Islet of Langerhans (tissue), 1 donor: ENCODE data around the gene FLT4.
"Not testable (repeated sequence)": the region's sequence is repeated elsewhere in the genome, so short reads cannot be mapped to it uniquely, and the experiment has no call there.

ENCODE experiments used
- FAIRE-seq: peaks from one replicate; lab custom pipeline; 2011; peaks lifted over from hg19 to GRCh38; lab: Jason Lieb, UNC

Gene FLT4

DNA sequence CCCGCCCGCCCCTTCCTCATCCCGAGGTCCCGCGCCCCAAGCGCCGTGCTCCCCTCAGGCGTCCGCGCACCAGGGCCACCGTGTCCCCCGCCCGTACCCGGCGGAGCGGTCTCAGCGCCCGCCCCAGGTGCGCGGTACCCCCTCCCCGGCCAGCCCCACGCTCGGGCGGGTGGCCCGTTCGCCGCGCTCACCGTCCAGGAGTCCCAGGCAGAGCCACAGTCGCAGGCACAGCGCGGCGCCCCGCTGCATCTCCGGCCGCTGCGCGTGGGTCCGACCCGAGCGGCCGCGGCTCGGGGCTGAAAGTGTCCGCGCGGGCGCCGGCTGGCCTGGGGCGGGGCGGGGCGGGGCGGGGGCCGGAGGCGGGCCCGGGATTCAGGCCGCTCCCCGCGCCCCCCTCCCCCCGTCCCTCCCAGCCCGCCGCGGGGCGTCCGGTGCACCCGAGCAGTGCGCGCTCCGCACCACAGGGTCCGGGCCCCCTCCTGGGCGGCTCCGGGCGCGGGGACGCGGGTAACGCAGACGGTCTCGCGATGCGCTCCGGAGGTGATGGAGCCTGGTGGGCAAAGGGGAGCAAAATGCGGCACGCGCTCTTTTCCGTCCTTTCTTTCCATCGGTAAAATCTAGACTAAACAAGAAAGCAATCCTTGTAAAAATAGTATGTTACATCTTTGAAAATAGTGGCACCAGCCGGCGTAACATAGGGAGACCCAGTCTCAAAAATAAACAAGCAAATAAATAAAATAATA is at the start of gene FLT4:
TSS of gene FLT4 (minus strand) at position 304 of the 743 bp plus-strand sequence. CDS start at position 249, 55 bp downstream.
- no peak for FAIRE-seq

DNA sequence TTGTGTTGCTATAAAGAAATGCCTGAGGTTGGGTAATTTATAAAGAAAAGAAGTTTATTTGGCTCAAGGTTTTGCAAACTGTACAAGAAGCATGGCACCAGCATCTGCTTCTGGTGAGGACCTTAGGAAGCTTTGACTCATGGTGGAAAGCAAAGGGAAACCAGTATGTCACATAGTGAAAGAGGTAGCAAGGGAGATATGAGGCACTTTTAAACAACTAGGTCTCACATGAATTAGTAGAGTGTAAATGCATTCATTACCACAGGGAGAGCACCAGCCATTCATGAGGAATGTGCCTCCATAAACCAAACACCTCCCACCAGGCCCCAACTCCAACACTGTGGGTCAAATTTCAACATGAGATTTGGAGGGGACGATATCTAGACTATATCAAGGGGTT is 49.6 kb upstream of the FLT4 start:
- no peak for FAIRE-seq

DNA sequence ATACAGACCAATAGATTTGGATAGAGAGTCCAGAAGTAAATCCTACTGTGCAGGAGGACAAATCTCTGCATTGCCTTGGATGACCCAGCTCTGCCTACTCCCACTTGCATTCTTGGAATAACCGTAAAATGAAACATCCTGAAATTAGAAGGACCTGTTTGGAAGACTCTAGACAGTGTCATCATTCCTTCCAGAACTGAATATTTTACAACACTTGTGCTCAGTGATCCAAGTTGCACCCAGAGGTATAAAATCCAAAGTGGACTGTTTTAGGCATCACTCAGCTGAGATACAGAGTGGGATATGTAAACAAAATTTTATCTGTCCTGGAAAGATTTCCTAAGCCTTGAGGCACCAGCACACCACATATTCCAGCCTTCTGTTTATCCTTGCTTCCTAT is 46.7 kb upstream of the FLT4 start:
- no peak for FAIRE-seq

DNA sequence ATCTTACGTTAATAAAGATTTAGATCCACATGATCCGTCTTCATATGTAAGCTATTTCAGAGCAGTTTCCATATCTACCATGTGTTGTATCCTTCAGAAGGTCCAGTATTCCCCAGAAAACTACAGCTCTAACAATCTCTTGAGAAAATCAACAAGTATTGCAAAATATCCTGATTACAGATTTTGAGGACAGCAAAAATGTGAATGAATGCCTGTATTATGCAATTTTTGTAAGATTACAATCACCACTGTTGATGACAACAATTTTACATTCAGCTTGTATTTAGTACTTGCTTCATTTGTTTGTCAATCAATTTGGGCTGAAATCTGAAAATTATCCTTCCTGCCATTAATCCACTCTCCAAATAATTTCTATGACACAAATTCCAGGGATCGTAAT is 43.0 kb upstream of the FLT4 start:
- FAIRE-seq, result no peak

DNA sequence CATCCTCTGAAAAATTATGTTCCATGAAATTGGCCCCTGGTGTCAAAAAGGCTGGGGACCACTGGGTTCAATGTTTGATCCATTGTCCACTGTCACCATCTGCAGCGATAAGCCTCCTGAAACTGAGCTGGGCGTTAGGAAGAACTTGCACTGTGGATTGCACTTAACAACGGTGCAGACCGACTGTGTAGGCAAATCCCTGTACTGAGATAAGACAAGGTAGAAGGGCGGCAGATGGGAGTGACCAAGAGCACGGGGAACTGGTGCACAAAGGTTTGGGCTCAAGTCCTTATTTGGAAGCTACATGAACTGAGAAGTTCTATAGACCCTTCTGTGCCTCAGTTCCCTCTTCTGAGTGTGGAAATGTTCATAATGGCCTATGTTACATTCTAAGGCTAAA is 41.6 kb upstream of the FLT4 start:
- no peak for FAIRE-seq

DNA sequence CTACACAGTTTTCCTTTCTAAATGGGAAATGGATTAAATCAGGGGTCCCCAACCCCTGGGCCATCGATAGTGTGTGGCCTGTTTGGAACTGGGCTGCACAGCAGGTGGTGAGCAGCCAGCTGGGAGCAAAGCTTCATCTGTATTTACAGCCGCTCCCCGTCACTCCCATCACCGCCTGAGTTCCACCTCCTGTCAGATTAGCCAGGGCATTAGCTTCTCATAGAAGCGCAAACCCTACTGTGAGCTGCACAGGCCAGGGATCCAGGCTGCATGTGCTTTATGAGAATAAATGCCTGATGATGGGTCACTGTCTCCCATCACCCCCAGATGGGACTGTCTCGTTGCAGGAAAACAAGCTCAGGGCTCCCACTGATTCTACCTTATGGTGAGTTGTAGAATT is 41.2 kb upstream of the FLT4 start:
- FAIRE-seq, result no peak

DNA sequence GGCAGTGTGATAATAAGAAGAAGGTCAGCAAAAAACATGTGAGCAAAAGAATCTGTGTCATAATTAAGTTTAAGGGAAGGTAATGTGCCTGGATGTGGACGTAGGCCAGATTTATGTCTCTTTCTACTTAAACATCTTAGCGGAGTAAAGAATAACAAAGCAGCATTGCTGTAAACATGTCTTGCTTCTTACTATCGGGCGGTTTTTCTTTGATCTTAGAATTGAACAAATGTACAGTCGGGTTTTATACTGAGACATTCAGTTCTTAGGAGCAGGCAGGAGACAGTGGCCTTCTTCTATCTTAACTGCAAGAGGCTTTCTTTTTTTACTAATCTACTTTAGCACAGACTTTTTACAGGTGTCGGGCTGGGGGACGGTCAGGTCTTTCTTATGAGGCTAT is 40.4 kb upstream of the FLT4 start:
- FAIRE-seq, result no peak

DNA sequence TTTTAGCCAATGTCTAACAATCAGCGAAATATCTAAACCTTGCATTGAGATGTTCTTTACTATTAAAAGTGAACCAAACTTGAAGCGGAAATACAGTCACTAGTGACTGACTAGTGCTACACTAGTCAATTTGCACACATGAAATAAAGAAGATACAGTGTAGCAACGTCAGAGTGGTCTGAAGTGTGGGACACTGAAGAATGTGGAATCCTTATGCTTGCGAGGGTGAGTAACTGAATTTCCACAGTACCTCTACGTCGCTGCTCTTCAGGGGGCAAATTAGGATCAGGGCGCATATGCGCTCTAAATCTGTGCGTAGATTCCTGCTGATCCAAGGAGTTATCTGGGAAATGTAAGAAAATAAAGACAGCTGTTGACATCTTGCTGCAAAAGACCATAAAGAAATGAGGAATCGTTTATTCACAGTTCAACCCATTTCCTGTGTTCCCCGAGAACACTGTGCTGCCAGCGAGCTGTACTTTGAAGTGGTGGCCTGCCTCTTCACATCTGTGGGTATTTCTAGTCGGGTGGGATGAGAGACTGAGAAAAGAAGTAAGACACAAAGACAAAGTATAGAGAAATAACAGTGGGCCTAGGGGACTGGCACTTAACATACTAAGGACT is 39.8 kb upstream of the FLT4 start:
- no peak for FAIRE-seq

DNA sequence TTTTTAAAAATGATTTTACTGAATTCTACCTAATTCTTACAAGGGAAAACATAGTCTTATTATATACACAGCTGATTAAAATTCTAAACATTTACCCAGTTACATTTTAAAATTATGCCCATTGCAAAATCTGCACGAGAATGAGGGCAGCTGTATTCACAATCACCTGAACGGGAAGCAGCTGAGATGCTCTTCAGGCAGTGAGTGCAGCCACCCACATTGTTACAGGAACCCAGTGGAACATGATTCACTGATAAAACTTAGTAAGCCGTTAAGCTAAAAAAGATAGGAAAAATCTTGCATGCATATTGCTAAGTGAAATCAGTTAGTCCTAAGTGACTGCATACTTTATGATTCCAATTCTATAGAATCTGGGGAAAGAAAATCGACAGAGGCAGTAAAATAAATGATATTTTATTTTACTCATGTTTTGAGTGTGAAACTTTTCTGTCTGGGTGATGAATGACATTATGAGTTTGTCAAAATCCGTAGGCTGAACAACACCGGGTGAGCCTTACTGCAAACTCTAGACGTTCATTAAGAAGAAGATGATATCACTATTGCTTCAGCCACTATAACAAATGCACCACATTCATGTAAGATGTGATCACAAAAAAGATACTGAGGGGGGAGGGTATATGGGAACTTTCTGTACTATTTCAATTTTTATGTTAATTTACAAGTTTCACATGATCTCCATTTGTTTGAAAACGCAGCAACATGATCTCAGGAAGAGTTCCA is 39.1 kb upstream of the FLT4 start:
- FAIRE-seq, result no peak

DNA sequence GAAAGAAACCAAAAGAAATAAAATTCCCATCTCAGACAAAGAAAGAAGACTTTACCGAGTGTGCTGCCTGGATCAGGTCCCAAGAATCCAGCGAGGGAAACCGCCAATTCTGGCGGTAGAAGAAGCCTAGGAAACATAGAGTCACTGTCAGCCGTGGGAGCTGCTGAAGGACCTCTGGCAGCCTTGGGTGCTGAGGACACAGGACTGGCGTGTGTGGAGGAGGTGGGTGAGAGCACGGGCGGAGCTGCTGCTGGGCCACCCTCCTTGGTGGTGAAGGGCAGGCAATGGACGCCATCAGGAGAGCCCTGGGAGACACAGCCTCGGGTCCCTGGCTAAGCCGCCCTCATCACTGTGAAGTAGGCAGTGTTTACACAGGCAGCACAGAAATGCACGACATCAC is 37.4 kb upstream of the FLT4 start:
- FAIRE-seq, result not testable (repeated sequence)

DNA sequence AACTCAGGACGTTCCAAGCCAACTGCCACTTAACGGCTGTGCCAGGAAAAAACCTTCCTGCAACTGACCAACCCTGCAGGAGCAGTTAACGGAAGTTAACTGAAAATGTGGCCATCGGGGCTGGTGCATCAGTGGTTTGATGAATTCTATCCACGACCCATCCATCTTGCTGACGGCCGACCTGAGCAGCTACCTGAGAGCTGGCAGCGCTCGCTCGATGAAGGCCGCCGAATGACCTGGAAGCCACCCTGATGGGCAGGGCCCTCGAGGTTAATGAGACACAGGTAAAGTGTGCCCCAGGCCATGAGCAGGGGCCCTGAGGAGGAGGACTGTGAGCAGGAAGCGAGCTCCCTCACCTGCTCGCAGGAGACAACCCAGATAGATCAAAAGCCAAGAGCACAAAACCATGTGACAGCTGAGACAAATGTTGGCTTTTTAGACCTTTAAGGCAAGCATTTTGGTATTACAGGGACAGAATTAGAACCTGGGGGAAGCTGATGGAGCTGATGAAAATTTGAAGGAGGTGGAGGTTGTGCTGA is 35.3 kb upstream of the FLT4 start:
- FAIRE-seq, result no peak

DNA sequence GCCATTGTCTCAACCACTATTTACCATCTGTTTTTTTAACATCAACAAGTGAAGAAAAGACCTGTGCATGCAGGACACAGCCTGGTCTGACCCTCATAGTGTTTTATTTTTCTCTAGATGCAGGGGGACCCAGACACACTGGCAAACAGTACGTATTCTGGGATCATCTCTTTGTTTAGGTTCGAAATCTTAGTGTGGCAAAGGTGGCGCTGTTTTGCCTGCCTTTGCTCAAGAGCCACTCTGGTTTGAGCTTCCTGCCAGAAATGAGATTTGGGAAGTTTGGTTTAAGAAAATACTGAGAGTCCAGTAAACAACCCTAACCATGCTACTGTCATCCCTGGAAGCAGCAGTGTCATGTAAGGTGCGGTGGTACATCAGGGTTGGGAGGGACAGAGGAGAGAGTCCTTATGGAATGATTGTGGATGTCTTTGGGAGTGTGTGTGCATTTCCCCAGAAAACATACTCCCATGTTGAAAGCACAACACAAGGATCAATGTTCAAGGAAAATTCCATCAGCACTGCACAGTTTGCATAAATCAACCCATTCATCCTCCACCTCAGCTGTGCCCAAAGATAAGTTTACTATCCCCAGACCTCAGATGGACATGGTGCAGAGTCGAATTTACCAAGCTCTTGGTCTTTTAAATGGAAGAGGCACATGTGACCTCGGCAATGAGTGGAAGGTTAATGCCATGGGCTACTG is 34.0 kb upstream of the FLT4 start:
- no peak for FAIRE-seq

DNA sequence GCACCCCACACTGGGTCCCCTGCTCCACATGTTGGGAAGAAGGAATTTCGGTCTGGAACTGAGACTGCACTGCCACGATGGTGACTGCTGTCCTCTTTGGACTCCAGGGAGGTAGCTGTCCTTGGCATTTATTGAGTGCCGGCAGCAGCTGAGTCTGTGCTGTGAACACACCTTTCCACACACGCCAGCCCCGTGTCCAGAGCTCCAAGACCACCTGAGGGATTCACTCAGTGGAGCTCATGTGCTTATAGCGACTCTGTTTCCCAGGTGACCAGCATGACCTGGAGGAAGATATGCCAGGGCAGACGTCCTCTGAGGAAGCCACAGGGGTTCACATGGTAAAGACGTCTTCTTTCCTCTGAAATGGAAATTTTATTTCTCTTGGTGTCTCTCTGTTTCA is 33.2 kb upstream of the FLT4 start:
- no peak for FAIRE-seq

DNA sequence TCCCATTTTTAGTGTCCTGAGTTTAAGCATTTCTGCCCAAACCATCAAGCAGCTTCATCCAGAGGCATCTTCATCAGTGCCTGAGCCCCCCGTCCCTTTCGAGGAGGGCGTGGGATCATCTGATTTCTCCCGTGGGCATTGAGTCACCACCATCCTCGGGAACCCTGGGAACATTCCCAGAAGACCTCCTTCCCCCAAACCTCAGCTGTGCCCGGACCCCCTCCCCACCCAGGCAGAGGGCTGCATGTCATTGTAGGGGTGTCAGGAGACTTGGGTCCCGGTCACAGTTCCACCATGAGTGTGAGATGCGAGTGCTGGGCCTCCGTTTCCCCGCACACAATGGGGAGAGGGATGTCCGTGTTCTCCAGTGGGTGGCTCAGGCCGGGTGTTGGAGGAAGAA is 32.6 kb upstream of the FLT4 start:
- FAIRE-seq, result not testable (repeated sequence)

DNA sequence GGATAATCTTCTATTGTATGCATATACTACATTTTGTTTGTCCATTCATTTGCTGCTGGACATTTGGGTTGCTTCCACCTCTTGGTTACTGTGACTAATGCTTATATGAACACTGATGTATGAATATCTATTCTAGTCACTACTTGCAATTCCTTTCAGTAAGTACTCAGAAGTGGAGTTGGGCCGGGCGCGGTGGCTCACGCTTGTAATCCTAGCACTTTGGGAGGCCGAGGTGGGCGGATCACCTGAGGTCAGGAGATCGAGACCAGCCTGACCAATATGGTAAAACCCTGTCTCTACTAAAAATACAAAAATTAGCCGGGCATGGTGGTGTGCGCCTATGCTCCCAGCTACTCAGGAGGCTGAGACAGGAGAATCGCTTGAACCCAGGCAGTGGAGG is 28.9 kb upstream of the FLT4 start:
- not testable (repeated sequence) for FAIRE-seq

DNA sequence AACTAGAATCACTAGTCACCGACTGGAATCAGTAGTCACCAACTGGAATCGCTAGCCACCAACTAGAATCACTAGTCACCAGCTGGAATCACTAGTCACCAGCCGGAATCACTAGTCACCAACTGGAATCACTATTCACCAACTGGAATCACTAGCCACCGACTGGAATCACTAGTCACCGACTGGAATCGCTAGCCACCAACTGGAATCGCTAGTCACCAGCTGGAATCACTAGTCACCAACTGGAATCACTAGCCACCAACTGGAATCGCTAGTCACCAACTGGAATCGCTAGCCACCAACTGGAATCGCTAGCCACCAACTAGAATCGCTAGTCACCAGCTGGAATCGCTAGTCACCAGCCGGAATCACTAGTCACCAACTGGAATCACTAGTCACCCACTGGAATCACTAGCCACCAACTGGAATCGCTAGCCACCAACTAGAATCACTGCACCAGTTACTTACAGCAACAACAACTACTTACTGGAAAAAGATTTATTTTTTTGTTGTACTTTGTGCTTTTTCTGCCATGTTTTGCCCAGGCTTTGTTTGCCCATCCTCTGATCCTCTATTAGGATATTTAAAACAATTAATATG is 25.7 kb upstream of the FLT4 start:
- no peak for FAIRE-seq

DNA sequence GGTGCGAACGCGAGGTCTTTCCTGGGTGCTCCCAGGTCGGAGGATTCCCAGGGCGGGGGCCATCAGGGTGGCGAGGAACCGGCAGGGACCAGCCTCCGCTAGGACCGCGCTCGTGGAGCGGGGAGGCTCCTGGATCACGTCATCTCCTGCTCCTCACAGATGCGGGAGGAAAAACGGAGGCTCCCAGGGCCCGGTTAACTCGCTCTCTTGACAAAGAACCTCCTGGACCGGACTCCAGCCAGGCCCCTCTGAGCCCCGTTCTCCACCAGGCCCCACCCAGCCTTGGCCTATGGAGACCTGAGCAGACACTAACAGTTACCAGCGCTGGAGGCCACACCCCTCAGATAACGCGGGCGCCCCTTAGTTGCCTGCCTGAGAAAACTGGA is 24.7 kb upstream of the FLT4 start:
- FAIRE-seq, result not testable (repeated sequence)

DNA sequence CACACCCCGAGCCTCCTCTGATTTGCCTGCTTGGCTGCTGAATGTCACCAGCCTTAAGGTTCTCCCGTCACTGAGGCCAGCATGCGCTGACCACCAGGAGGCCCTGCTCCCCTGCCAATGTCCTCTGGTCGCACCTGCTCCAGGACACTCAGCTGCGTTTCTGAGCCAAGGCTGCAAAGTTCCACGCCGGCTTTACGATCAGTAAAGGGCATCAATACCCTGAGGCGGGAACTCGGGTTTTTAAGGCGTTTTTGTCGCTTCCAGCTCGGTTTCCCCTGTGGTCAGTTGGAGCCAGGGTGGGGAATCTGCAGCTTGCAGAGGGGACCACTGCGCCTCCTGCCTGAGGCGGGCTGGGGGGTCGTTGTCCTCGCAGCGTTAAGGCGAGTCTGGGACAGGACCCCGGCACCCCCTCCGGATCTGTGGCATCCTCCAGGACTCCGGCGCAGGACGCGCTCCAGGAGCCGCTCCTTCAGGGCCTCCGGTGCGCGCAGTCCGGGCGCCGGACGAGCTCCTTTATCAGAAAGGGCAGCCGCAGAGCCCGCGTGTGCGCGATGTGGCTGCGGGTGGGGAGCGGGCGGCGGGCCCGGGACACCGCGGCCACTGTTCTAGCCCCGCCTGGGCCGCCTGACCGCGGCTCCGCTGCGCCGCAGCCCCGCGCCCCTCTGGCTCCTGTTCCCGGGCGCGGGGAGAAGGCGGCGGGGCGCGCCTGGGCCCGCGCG is 24.1 kb upstream of the FLT4 start:
- FAIRE-seq, result no peak

DNA sequence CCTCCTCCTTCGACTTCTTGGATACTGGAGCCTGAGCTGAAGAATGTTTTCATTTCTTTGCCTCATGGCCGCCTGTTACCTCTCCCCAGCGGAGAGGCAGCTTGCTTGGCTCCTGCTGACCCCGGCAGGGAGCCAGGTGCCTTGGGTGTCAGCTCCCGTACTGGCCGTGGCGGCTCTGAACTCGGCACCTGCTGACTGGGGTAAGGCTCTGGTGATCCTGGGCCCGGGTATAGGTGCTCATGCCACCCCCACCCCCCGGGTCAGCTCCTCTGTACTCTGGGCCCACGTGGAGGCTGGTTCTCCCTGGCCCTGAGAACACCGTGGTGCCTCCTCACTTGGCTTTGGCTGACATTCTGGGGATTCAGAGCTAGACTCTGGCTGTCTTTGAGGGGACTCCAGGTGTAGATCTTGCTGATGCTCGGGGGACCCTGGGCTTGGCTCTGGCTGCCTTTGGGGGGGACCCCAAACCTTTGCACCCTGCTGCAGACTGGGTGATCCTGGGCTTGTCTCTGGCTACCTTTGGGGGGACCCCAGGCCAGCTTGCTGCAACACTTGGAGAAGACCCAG is 22.6 kb upstream of the FLT4 start:
- FAIRE-seq, result not testable (repeated sequence)

DNA sequence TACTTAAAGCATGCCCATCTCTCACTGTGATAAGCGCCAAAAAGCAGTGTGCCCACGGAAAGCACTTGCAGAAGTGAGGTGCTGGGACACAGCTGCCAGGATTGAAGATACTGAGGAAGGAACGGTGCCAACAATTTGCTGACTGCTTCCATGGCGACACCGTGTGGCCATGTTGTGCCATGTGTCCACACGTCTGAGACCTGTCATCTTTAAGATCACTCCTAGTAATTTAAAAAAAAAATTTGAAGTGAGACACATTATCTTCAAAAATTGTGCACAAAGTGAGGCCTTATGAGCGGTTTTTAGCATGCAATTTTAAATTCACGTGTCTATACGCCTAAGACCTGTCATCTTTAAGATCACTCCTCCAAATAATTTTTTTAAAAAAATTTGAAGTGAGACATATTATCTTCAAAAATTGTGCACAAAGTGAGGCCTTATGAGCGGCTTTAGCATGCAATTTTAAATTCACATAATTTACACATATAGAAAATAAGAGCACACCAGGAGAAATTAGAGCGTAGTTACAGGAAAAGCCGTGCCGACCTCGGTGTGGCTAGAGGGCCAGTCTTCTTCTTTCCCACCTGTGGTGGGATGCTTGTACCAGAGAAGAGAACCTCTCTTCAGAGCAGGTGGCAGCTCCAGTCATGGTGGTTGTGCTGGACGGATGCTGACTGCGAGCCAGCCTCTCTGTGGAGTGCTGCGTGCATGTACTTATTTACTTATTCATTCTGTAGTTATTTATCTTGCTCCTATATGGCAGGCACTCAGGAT is 21.4 kb upstream of the FLT4 start:
- no peak for FAIRE-seq
